A673 (cell line): Measurements from ENCODE around the gene LNP1.

Experiments
- EZH2 ChIP-seq: fragments of 200-600 bp; sonication (generic); IDR thresholded peaks from 2 replicates; pipeline ENCODE4 v1.6.1; 2017; ENCODE audit warnings: borderline replicate concordance, low read depth, mild to moderate bottlenecking, mixed read lengths, antibody characterized with exemption, low read length; ENCODE audit not compliant: poor library complexity, severe bottlenecking
- TF ChIP-seq, protein P1 (sequence below): fragments of 300-800, 200-600 bp; sonication (generic); conservative IDR thresholded peaks from 2 replicates; pipeline ENCODE4 v1.5.1; 2017; ENCODE audit warnings: low read depth, mild to moderate bottlenecking, antibody characterized with exemption, low read length, moderate library complexity, mixed read lengths

DNA sequence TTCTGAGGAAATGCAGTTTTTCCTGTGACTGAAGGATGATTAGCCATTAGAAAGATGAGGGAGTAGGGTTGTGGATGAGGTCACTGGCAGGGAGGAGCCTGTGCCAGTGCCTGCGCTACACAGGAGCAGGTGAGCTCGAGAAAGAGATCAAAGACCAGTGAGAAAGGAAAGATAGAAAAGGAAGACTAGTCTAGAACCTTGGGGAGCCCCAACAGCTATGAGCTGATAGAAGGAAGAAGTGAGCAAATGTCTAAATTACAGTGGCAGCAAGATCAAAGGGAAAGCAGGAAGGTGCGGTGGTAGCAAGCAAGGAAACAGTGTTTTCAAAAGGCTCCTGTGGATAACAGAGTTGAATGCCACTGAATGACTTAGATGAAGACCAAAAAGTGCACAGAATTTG, 39.6 kb downstream of the LNP1 start:
- TF ChIP-seq, protein P1, sequence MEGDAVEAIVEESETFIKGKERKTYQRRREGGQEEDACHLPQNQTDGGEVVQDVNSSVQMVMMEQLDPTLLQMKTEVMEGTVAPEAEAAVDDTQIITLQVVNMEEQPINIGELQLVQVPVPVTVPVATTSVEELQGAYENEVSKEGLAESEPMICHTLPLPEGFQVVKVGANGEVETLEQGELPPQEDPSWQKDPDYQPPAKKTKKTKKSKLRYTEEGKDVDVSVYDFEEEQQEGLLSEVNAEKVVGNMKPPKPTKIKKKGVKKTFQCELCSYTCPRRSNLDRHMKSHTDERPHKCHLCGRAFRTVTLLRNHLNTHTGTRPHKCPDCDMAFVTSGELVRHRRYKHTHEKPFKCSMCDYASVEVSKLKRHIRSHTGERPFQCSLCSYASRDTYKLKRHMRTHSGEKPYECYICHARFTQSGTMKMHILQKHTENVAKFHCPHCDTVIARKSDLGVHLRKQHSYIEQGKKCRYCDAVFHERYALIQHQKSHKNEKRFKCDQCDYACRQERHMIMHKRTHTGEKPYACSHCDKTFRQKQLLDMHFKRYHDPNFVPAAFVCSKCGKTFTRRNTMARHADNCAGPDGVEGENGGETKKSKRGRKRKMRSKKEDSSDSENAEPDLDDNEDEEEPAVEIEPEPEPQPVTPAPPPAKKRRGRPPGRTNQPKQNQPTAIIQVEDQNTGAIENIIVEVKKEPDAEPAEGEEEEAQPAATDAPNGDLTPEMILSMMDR: no peak
- no peak for TF ChIP-seq EZH2
